Trophoblast cell (in vitro differentiated cells and primary cell): ENCODE measurements around the gene GLIS1.

Source experiments
- DNase-seq, 2 donors: peaks; one replicate each; pipeline ENCODE4 v3.0.0-alpha.2; 2016
- H2AFZ ChIP-seq: 2 replicates; pipeline ENCODE4 v1.6.1; 2013; ENCODE audit warnings: low read length, moderate library complexity, mild to moderate bottlenecking; ENCODE audit not compliant: insufficient read depth, poor library complexity
- H2AK5ac ChIP-seq: 2 replicates; pipeline ENCODE4 v1.6.1; 2013; ENCODE audit warnings: mild to moderate bottlenecking, low read length
- H2BK120ac ChIP-seq: 2 replicates; pipeline ENCODE4 v1.6.1; 2013; ENCODE audit warnings: low read length, mild to moderate bottlenecking, moderate library complexity; ENCODE audit not compliant: insufficient read depth, poor library complexity
- H2BK12ac ChIP-seq: 2 replicates; pipeline ENCODE4 v1.6.1; 2013; ENCODE audit warnings: mild to moderate bottlenecking, low read length, moderate library complexity
- H2BK5ac ChIP-seq: 2 replicates; pipeline ENCODE4 v1.6.1; 2013; ENCODE audit warnings: low read length, low read depth, moderate library complexity, mild to moderate bottlenecking; ENCODE audit not compliant: poor library complexity
- H3K14ac ChIP-seq: 2 replicates; pipeline ENCODE4 v1.6.1; 2013; ENCODE audit warnings: mild to moderate bottlenecking, low read length
- H3K18ac ChIP-seq: 2 replicates; pipeline ENCODE4 v1.6.1; 2013; ENCODE audit warnings: mild to moderate bottlenecking, low read length
- H3K23ac ChIP-seq: 2 replicates; pipeline ENCODE4 v1.6.1; 2013; ENCODE audit warnings: low read length
- H3K27ac ChIP-seq: 2 replicates; pipeline ENCODE4 v1.5.1; 2013; ENCODE audit warnings: low read depth, mild to moderate bottlenecking, inconsistent platforms, low read length, moderate library complexity
- H3K27me3 ChIP-seq: 2 replicates; pipeline ENCODE4 v1.6.1; 2013; ENCODE audit warnings: inconsistent platforms, mild to moderate bottlenecking, low read length, moderate library complexity; ENCODE audit not compliant: insufficient read depth
- H3K36me3 ChIP-seq, 2 experiments: 1 replicate in 1 of 2; 2 replicates in 1 of 2; pipeline ENCODE4 v1.6.1; 2013; ENCODE audit warnings: low read length in 2 of 2, mild to moderate bottlenecking in 2 of 2, moderate library complexity in 1 of 2; ENCODE audit not compliant: insufficient read depth in 2 of 2, control insufficient read depth in 1 of 2
- H3K4ac ChIP-seq: 2 replicates; pipeline ENCODE4 v1.6.1; 2013; ENCODE audit warnings: low read depth, mild to moderate bottlenecking, low read length, moderate library complexity
- H3K4me1 ChIP-seq, 2 experiments: 1 replicate in 1 of 2; 2 replicates in 1 of 2; pipeline ENCODE4 v1.6.1; 2013; ENCODE audit warnings: low read length in 2 of 2, mild to moderate bottlenecking in 2 of 2, moderate library complexity in 1 of 2; ENCODE audit not compliant: insufficient read depth in 2 of 2, control insufficient read depth in 1 of 2
- H3K4me2 ChIP-seq: 2 replicates; pipeline ENCODE4 v1.6.1; 2013; ENCODE audit warnings: inconsistent platforms, mild to moderate bottlenecking, low read length, moderate library complexity
- H3K4me3 ChIP-seq: 2 replicates; pipeline ENCODE4 v1.5.1; 2013; ENCODE audit warnings: mild to moderate bottlenecking, low read depth, low read length, inconsistent platforms
- H3K79me1 ChIP-seq: one replicate; pipeline ENCODE4 v1.6.1; 2013; ENCODE audit warnings: low read length
- H3K79me2 ChIP-seq: 2 replicates; pipeline ENCODE4 v1.6.1; 2013; ENCODE audit warnings: low read length, mild to moderate bottlenecking; ENCODE audit not compliant: control insufficient read depth, insufficient read depth, poor library complexity
- H3K9ac ChIP-seq: 2 replicates; pipeline ENCODE4 v1.6.1; 2013; ENCODE audit warnings: mild to moderate bottlenecking, low read length
- H3K9me3 ChIP-seq: 2 replicates; pipeline ENCODE4 v1.6.1; 2013; ENCODE audit warnings: low read depth, mild to moderate bottlenecking, control low read depth, inconsistent platforms, low read length; ENCODE audit not compliant: insufficient read depth
- H4K12ac ChIP-seq: 2 replicates; pipeline ENCODE4 v1.6.1; 2013; ENCODE audit warnings: low read depth, mild to moderate bottlenecking, low read length, moderate library complexity
- H4K8ac ChIP-seq: 2 replicates; pipeline ENCODE4 v1.6.1; 2013; ENCODE audit warnings: low read depth, mild to moderate bottlenecking, low read length, moderate library complexity
- H4K91ac ChIP-seq: one replicate; pipeline ENCODE4 v1.6.1; 2013; ENCODE audit warnings: low read depth, mild to moderate bottlenecking, low read length, moderate library complexity
- WGBS: extraction: QIAGEN DNeasy Blood & Tissue Kit; methylation state at CpG from one replicate; pipeline ENCODE4 v1.1.7; 2013; ENCODE audit warnings: missing lambda C conversion rate; ENCODE audit not compliant: insufficient read length, insufficient coverage; ENCODE audit errors: extremely low coverage; 5-methylcytosine and 5-hydroxymethylcytosine counted together

GLIS1 gene

GRCh38 chr1:53666566-53666965 is 72.4 kb downstream of the GLIS1 start:
- no peaks in the 10 kb centered on the region for H3K9me3 ChIP-seq
- H3K4me3 ChIP-seq: no peak overlapping the region
- H3K14ac ChIP-seq: no peak overlapping the region
- no peaks in the 10 kb centered on the region for H3K36me3 ChIP-seq
- DNase-seq: no peak
- H3K79me2 ChIP-seq: no peaks in the 10 kb centered on the region
- H3K27me3 ChIP-seq: no peaks in the 10 kb centered on the region
- WGBS: no CpG with 5 or more reads among the region's 1 CpG
- H2AFZ ChIP-seq: no peak overlapping the region
- no peak overlapping the region for H3K18ac ChIP-seq
- no peak overlapping the region for H2AK5ac ChIP-seq
- H3K4me1 ChIP-seq: no peaks in the 10 kb centered on the region
- no peak overlapping the region for H4K91ac ChIP-seq
- H4K8ac ChIP-seq: no peak overlapping the region
- no peak overlapping the region for H2BK12ac ChIP-seq
- H4K12ac ChIP-seq: no peak overlapping the region
- H2BK5ac ChIP-seq: no peak overlapping the region
- no peak overlapping the region for H3K4ac ChIP-seq
- no peaks in the 10 kb centered on the region for H3K79me1 ChIP-seq
- no peak overlapping the region for H3K9ac ChIP-seq
- H2BK120ac ChIP-seq: no peak overlapping the region
- H3K27ac ChIP-seq: no peak overlapping the region
- no peak overlapping the region for H3K23ac ChIP-seq
- no peak overlapping the region for H3K4me2 ChIP-seq

- Histone ChIP-seq H3K27ac (no peak overlapping the region), H2BK120ac (no peak overlapping the region), H3K18ac (no peak overlapping the region), H3K9ac (no peak overlapping the region), H3K14ac (no peak overlapping the region), H2AK5ac (no peak overlapping the region), H4K91ac (no peak overlapping the region), H3K4me1 (no peaks in the 10 kb centered on the region), H3K27me3 (no peaks in the 10 kb centered on the region), H2BK12ac (no peak overlapping the region), H4K8ac (no peak overlapping the region), H4K12ac (no peak overlapping the region), H2BK5ac (no peak overlapping the region), H3K4me2 (no peak overlapping the region), H2AFZ (no peak overlapping the region), H3K4ac (no peak overlapping the region), H3K79me2 (no peaks in the 10 kb centered on the region), H3K4me3 (no peak overlapping the region), H3K23ac (no peak overlapping the region), H3K9me3 (no peaks in the 10 kb centered on the region), H3K36me3 (no peaks in the 10 kb centered on the region), H3K79me1 (no peaks in the 10 kb centered on the region)
- peak in 1 of 2 donors; percentile 14 for DNase-seq
- WGBS: no CpG with 5 or more reads among the region's 2 CpGs
Observed at GRCh38 chr1:53665996-53666395, 73.0 kb downstream of the GLIS1 start.

GRCh38 chr1:53663529-53664300 is 75.2 kb downstream of the GLIS1 start:
- Histone ChIP-seq H3K14ac (no peak overlapping the region), H4K8ac (no peak overlapping the region), H3K23ac (no peak overlapping the region), H4K12ac (no peak overlapping the region), H4K91ac (no peak overlapping the region), H3K4me3 (no peak overlapping the region), H3K4me1 (no peaks in the 10 kb centered on the region), H3K18ac (no peak overlapping the region), H3K36me3 (no peaks in the 10 kb centered on the region), H2BK120ac (no peak overlapping the region), H3K4me2 (no peak overlapping the region), H3K79me2 (no peaks in the 10 kb centered on the region), H3K27me3 (no peaks in the 10 kb centered on the region), H3K9ac (no peak overlapping the region), H3K4ac (no peak overlapping the region), H2BK12ac (no peak overlapping the region), H3K27ac (no peak overlapping the region), H2AFZ (no peak overlapping the region), H2BK5ac (no peak overlapping the region), H3K9me3 (no peaks in the 10 kb centered on the region), H3K79me1 (no peaks in the 10 kb centered on the region), H2AK5ac (no peak overlapping the region)
- no CpG with 5 or more reads among the region's 15 CpGs for WGBS
- no peak for DNase-seq

- Histone ChIP-seq H3K14ac (no peak overlapping the region), H3K9me3 (no peaks in the 10 kb centered on the region), H3K79me1 (no peaks in the 10 kb centered on the region), H4K12ac (no peak overlapping the region), H2AFZ (no peak overlapping the region), H2BK12ac (no peak overlapping the region), H3K36me3 (no peaks in the 10 kb centered on the region), H3K4me3 (no peak overlapping the region), H3K23ac (no peak overlapping the region), H3K9ac (no peak overlapping the region), H4K91ac (no peak overlapping the region), H2BK5ac (no peak overlapping the region), H3K4me2 (no peak overlapping the region), H3K4me1 (no peaks in the 10 kb centered on the region), H3K27me3 (no peaks in the 10 kb centered on the region), H2BK120ac (no peak overlapping the region), H3K18ac (no peak overlapping the region), H3K79me2 (no peaks in the 10 kb centered on the region), H4K8ac (no peak overlapping the region), H3K27ac (no peak overlapping the region), H3K4ac (no peak overlapping the region), H2AK5ac (no peak overlapping the region)
- DNase-seq: no peak
- no CpG with 5 or more reads among the region's 3 CpGs for WGBS
Observed at GRCh38 chr1:53662951-53663350, 76.0 kb downstream of the GLIS1 start.
